ENCODE results near the gene TYW1B. TPM values are rescaled to one million over a fixed set of nuclear protein-coding genes. Genes with fewer than 3 reads are reported as not detected.
A peak's percentile ranks its signal among the peaks of the same experiment; 100 is the strongest.
"Not testable (repeated sequence)": the region's sequence is repeated elsewhere in the genome, so short reads cannot be mapped to it uniquely, and the experiment has no call there.

The TYW1B gene
- total RNA-seq, 1 donor = 6.7 TPM

DNA sequence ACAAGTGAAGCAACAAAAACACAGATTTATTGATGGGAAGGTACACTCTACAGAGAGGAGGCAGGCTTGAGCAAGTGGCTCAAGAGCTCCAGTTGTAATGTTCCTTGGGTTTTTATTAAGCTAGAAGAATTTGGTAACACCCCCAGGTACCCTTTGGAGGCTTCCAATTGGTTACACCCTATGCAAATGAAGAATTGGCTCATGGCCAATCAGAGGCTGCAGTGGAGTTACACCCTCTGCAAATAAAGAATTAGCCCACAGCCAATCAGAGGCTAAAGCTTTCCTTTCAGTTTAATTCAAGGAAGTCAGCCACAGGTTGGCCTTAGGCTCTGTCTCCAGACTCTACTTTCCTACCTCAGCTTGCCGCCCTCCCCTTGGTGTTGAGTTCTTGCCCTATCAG is 10.3 kb downstream of the TYW1B start:
- DNase-seq (ENCODE audit: low read depth in 2 of 3, low spot score in 2 of 3) = not testable (repeated sequence)

- DNase-seq (ENCODE audit: low read depth in 2 of 3, low spot score in 2 of 3) = not testable (repeated sequence)
These were observed 11.4 kb downstream of the TYW1B start for GRCh38 chr7:72816370-72817157.

DNA sequence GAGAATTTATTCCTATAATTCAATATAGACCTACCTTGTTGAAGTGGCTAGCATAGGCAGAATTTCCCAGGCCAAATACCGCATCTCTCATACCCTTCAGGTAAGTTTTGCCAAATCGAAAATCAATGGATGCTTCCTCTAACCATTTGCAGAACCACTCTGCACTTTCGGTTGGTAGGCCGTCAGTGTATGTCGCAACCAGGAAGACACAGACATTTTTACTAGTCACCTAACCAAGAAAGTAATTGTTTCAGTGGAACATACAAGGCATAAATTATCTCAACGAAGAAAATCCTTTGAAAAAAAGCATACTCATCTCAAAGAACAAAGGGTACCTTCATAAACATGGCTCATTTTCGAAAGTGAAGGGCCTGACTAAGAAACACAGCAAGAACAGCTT is 17.6 kb downstream of the TYW1B start:
- not testable (repeated sequence) for DNase-seq (ENCODE audit: low read depth in 2 of 3, low spot score in 2 of 3)

DNA sequence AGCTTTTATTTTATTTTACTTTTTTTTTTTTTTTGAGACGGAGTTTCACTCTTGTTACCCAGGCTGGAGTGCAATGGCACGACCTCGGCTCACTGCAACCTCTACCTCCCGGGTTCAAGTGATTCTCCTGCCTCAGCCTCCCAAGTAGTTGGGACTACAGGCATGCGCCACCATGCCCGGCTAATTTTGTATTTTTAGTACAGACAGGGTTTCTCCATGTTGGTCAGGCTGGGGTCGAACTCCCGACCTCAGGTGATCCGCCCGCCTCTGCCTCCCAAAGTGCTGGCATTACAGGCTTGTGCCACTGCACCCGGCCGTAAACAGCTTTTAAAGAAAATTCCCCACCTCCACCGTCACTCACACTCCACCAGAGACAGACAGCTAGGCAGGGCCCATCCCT is 19.5 kb downstream of the TYW1B start:
- not testable (repeated sequence) for DNase-seq (ENCODE audit: low read depth in 2 of 3, low spot score in 2 of 3)

DNA sequence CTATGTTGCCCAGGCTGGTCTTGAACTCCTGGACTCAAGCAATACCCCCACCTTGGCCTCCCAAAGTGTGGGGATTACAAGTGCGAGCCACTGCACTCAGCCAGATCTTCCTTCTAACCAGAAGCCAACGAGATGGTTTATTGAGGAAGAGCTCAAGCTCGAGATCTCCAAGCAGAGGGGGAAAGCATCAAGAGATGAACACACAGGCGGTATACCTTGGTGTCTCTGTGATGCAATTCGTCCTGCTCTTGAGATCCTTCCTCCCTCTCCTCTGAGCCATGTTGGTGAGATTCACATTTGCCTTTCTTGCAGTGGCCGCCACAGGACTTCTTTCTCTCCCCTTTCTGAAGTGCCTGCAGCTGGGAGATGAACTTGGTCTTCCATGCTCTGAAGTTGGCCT is 21.1 kb downstream of the TYW1B start:
- not testable (repeated sequence) for DNase-seq (ENCODE audit: low read depth in 2 of 3, low spot score in 2 of 3)

- DNase-seq (ENCODE audit: low read depth in 2 of 3, low spot score in 2 of 3) = peak in 1 of 3 donors; percentile 6
These were observed 22.2 kb downstream of the TYW1B start for GRCh38 chr7:72805526-72806494.

DNA sequence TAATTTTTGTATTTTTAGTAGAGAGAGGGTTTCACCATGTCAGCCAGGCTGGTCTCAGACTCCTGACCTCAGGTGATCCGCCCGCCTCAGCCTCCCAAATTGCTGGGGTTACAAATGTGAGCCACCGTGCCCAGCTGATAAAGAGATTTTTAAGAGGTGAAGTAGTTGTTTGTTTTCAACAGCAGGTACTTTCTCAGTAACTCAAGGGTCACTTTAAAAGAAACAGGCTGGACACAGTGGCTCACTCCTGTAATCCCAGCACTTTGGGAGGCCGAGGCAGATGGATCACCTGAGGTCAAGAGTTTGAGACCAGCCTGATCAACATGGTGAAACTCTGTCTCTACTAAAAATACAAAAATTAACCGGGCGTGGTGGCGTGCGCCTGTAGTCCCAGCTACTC is 24.2 kb downstream of the TYW1B start:
- not testable (repeated sequence) for DNase-seq (ENCODE audit: low read depth in 2 of 3, low spot score in 2 of 3)

DNA sequence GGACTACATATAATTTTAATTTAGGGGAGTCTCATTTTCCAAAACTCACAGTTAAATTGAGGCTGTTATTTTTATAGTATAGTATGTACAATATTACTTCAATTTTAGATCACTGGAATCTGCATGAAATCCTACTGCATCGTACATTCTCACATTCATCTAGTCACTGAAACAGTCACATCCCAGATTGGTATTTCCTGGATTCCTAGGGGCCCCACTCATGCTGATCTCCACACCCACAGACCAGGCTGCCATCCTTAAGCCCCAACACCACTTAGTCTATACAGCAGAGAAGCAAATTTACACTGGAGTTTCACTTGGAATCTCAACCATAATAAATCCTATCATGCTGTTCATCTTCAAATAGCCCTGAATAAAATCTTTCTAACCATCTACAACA is 26.4 kb downstream of the TYW1B start:
- DNase-seq (ENCODE audit: low read depth in 2 of 3, low spot score in 2 of 3) = not testable (repeated sequence)

- DNase-seq (ENCODE audit: low read depth in 2 of 3, low spot score in 2 of 3) = not testable (repeated sequence)
These were observed 32.6 kb downstream of the TYW1B start for GRCh38 chr7:72795401-72795800.

DNA sequence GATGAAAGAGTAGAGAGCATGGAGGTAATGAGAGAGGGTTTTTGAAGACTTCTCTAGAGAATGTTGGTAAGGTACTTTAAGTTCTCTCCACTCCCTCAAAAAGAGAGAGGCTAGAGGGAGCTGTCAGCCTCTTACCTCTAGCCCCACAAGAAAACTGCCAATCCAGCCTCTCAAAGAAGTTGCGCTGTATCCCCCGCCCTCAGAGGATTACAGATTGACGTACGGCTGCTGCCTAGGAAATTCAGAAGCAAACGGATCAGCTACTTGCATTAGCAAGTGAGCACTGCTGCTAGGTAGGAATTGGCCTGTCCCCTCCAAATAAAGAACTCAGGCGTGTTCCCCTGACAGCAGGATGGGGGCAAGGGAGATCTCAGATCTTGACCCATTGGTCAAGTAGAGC is 34.2 kb downstream of the TYW1B start:
- DNase-seq (ENCODE audit: low read depth in 2 of 3, low spot score in 2 of 3) = no peak

DNA sequence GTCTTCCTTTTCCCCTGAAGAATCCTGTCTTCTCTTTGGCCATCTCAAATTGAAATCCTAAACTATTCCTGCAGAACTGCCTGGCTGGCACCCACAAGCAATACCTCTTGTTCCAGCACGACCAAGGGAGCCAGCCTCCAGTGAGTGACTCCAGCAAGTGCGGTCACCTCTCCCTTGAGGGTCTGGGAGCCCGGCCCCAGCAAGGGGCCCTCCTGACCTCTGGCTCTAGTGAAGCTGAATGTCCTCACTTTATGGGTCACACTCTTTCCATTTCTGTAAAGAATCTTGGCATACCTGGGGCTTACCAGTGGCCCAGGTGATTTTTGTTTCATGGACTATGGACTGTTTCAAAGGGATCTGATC is 37.3 kb downstream of the TYW1B start:
- DNase-seq (ENCODE audit: low read depth in 2 of 3, low spot score in 2 of 3) = not testable (repeated sequence)

- DNase-seq (ENCODE audit: low read depth in 2 of 3, low spot score in 2 of 3) = not testable (repeated sequence)
These were observed 37.8 kb downstream of the TYW1B start for GRCh38 chr7:72790048-72790697.

GRCh38 chr7:72785166-72785955 is 42.6 kb downstream of the TYW1B start:
- no peak for DNase-seq (ENCODE audit: low read depth in 2 of 3, low spot score in 2 of 3)

DNA sequence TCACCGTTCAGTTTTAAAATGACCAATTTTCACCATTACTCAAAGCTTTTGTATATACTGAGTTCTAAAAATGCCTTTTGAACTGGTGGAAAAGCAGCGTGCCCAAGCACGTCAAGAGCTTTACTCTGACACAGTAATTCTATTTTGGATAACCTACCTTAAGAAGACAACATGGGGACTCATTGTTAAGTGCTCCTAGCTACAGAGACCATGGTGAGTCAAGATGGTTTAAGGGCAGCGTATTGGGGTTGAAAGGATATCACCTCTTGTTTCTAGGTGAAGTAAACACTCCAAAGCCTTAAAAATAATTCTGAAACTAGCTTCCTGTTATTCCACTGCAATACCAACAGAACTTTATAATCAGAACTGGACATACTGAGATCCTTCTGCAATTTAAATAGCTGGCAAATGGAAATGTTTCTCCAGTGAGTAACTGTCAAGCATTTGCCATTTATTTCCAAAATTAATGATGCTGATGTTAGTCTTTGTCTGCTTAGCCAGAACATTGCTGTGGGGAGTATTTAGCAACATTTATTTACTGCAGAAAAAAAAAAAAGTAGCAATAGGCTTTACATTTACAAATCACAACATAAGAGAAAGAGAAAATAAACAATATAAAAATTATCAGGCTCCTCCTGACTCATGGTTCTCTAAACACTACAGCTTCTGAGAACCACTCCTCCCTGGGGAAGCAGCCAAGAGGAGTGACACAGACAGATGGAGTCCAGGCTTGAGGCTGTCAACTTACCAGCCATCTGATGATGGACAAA is 44.2 kb downstream of the TYW1B start:
- peak in 1 of 3 donors; percentile 36 for DNase-seq (ENCODE audit: low read depth in 2 of 3, low spot score in 2 of 3)

DNA sequence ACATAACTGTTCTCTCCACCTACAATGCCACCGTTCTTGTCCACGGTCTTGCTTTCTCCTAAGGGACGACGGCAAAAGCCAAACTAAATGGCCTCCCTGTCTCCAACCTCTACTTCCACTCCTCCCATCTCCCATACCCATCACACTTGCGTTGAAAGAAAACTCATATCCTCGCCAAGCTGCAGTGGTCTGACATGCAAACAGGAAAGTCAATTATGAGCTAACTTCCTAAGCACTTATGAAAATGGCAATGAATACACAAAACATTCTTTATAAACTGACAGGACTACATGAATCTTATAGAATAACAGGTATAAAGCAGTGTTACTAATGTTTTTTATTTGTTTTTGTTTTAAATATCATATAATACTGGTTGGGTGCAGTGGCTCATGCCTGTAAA is 46.4 kb downstream of the TYW1B start:
- no peak for DNase-seq (ENCODE audit: low read depth in 2 of 3, low spot score in 2 of 3)

DNA sequence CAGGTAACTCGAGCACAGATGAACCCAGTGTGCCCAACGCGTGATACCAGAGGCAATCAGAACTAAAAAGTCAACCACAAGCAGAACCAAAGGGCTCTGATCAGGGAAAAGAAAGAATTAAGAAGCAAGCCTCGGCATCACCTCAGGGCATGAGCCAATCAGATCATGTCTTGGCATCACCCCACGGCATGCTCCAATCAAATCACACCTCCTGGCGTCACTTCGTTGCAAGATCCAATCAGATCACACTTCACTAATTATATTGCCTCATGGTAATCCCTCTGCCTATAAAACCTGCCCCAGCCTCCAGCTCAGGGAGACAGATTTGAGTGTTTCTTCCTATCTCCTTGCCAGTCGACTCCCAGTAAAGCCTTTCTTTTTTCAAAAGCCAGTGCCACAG is 46.8 kb downstream of the TYW1B start:
- no peak for DNase-seq (ENCODE audit: low read depth in 2 of 3, low spot score in 2 of 3)

- DNase-seq (ENCODE audit: low read depth in 2 of 3, low spot score in 2 of 3) = not testable (repeated sequence)
These were observed 47.6 kb downstream of the TYW1B start for GRCh38 chr7:72780289-72780894.

GRCh38 chr7:72777167-72777566 is 50.8 kb downstream of the TYW1B start:
- not testable (repeated sequence) for DNase-seq (ENCODE audit: low read depth in 2 of 3, low spot score in 2 of 3)

DNA sequence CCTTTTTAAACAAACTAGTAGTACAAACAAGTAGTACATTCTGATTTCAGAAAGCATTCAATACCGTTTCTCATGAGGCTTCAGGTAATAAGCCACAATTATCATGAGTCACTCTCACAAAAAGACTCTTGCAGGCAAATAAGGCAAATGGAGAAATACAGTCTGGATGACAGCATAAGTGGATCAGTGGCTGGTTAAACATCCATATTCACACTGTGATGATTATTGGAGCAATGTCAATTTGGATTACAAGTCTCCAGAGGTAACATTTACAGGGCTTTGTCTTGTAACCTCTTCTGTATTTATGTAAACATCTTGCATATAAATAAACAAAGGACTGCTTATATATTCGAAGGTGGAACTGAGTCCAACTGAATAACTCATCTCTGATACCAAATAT is 55.4 kb downstream of the TYW1B start:
- DNase-seq (ENCODE audit: low read depth in 2 of 3, low spot score in 2 of 3) = not testable (repeated sequence)

Data from hematopoietic multipotent progenitor cell (in vitro differentiated cells).